Measurements from ENCODE around the gene GJD4. TPM values are rescaled to one million over a fixed set of nuclear protein-coding genes. Genes with fewer than 3 reads are reported as not detected.

GJD4 gene
- polyA plus RNA-seq, 2 donors = not detected

DNA sequence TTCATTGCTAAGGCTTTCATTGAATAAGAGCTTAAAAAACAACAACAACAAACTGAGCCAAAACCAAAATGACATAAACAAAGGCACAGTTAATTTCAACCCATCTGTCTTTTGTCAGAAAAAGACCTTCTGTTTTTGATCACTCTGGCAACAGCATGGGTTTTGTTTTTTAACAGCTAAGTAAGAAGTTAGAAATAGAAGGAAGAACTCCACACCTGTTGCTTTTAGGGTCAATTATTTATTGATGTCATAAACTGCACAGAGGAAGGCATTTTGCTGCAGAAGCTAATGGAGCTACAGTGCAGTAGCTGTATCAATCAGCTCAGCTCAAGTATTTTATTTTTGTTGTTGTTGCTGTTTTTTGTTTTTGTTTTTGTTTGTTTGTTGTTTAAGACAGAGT, 16.3 kb upstream of the GJD4 start:
- peaks cover 3 to 5% of the 10 kb centered on the region in 2 donors for H3K4me1 ChIP-seq (ENCODE audit: control insufficient read depth in 2 of 2, insufficient read depth in 2 of 2, low read length in 1 of 2)
- no peak overlapping the region for H3K27ac ChIP-seq (ENCODE audit: low read depth in 2 of 2, low read length in 1 of 2)
- H3K9me3 ChIP-seq (ENCODE audit: control insufficient read depth in 2 of 2, insufficient read depth in 1 of 2, low read depth in 1 of 2, low read length in 1 of 2) = peaks cover 0 to 3% of the 10 kb centered on the region in 2 donors
- H3K27me3 ChIP-seq (ENCODE audit: control insufficient read depth in 1 of 2, insufficient read depth in 2 of 2, low read length in 2 of 2) = peaks cover 0 to 7% of the 10 kb centered on the region in 2 donors
- no peak overlapping the region for H3K4me3 ChIP-seq (ENCODE audit: low read depth in 1 of 2, low read length in 2 of 2)
- no peaks in the 10 kb centered on the region for H3K36me3 ChIP-seq (ENCODE audit: control insufficient read depth in 2 of 2, insufficient read depth in 2 of 2, low read length in 1 of 2)

DNA sequence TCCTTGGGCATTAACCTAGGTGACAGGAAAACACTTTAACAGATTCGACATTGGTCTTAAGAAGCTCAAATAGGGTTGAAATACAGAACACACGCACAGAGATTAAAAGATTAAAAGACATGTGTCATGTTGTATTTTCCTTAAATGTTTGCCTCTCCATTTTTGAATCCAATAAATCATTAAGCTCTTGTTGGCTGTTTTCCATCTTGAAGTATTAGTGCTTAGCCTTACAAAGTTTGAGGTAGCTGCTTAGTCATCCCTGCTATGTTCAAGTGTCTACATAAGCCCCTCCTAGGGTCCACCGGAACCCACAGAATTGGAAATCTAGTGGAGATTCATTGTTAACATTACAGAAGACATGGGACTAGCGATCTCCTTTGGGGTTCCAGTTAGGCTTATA, 12.7 kb upstream of the GJD4 start:
- H3K9me3 ChIP-seq (ENCODE audit: control insufficient read depth in 2 of 2, insufficient read depth in 1 of 2, low read depth in 1 of 2, low read length in 1 of 2) = peaks cover 0 to 3% of the 10 kb centered on the region in 2 donors
- H3K4me1 ChIP-seq (ENCODE audit: control insufficient read depth in 2 of 2, insufficient read depth in 2 of 2, low read length in 1 of 2) = no peaks in the 10 kb centered on the region
- H3K4me3 ChIP-seq (ENCODE audit: low read depth in 1 of 2, low read length in 2 of 2) = no peak overlapping the region
- no peak overlapping the region for H3K27ac ChIP-seq (ENCODE audit: low read depth in 2 of 2, low read length in 1 of 2)
- H3K36me3 ChIP-seq (ENCODE audit: control insufficient read depth in 2 of 2, insufficient read depth in 2 of 2, low read length in 1 of 2) = no peaks in the 10 kb centered on the region
- H3K27me3 ChIP-seq (ENCODE audit: control insufficient read depth in 1 of 2, insufficient read depth in 2 of 2, low read length in 2 of 2) = peaks cover 3 to 7% of the 10 kb centered on the region in 2 donors
- 71 to 74% methylated on average over 4 of the region's 4 CpGs for WGBS, 2 donors

DNA sequence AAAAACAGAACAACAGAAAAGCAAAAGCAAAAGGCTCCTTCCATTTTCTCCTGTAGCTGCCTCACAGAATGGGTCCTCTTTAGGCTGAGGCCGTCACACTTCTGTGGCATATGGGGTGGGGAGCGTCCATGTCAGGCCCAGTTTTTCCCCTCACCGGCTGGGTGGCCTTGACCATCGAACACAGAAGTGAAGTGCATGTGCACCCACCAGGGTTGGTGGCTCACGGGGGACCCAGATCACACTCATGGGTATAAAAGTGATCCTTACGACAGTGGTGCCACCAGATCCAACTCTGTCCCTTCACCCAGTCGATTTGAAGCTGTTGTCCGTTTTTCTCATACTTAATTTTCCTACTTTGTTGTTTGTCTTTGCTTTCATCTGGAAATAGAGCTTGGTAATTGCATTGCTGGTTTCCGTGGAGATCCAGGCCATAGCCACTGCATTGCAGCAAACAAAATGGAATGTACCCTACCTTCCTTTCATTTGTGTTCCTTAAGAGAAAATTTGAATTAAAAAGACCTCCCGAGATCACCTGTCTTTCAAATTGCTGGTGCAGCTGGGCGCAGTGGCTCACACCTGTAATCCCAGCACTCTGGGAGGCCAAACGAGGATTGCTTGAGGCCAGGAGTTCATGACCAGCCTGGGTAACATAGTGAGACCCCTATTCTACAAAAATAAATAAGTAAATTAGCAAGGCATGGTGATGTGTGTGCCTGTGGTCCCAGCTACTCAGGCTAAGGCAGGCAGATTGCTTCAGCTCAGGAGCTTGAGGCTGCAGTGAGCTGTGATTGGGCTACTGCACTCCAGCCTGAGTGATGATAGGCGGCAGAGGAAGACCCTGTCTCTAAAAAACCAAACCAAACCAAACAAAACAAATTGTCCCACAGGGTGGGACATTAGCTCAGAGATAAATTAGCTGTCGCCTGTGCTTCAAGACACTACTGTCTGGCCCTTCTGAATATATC, 10.7 kb upstream of the GJD4 start:
- Histone ChIP-seq H3K4me1 (ENCODE audit: control insufficient read depth in 2 of 2, insufficient read depth in 2 of 2, low read length in 1 of 2) (no peaks in the 10 kb centered on the region), H3K27me3 (ENCODE audit: control insufficient read depth in 1 of 2, insufficient read depth in 2 of 2, low read length in 2 of 2) (peaks cover 2 to 3% of the 10 kb centered on the region in 2 donors), H3K4me3 (ENCODE audit: low read depth in 1 of 2, low read length in 2 of 2) (no peak overlapping the region), H3K9me3 (ENCODE audit: control insufficient read depth in 2 of 2, insufficient read depth in 1 of 2, low read depth in 1 of 2, low read length in 1 of 2) (peaks cover 0 to 3% of the 10 kb centered on the region in 2 donors), H3K36me3 (ENCODE audit: control insufficient read depth in 2 of 2, insufficient read depth in 2 of 2, low read length in 1 of 2) (no peaks in the 10 kb centered on the region), H3K27ac (ENCODE audit: low read depth in 2 of 2, low read length in 1 of 2) (no peak overlapping the region)
- 69% methylated on average over 14 of the region's 14 CpGs for WGBS, 2 donors

- WGBS, 2 donors = 41 to 52% methylated on average over 3 of the region's 3 CpGs
- Histone ChIP-seq H3K4me1 (ENCODE audit: control insufficient read depth in 2 of 2, insufficient read depth in 2 of 2, low read length in 1 of 2) (no peaks in the 10 kb centered on the region), H3K36me3 (ENCODE audit: control insufficient read depth in 2 of 2, insufficient read depth in 2 of 2, low read length in 1 of 2) (no peaks in the 10 kb centered on the region), H3K9me3 (ENCODE audit: control insufficient read depth in 2 of 2, insufficient read depth in 1 of 2, low read depth in 1 of 2, low read length in 1 of 2) (peaks cover 0 to 3% of the 10 kb centered on the region in 2 donors), H3K27ac (ENCODE audit: low read depth in 2 of 2, low read length in 1 of 2) (no peak overlapping the region), H3K4me3 (ENCODE audit: low read depth in 1 of 2, low read length in 2 of 2) (no peak overlapping the region), H3K27me3 (ENCODE audit: control insufficient read depth in 1 of 2, insufficient read depth in 2 of 2, low read length in 2 of 2) (peaks cover 2 to 3% of the 10 kb centered on the region in 2 donors)
Measured at GRCh38 chr10:35595106-35595505, 10.0 kb upstream of the GJD4 start.

DNA sequence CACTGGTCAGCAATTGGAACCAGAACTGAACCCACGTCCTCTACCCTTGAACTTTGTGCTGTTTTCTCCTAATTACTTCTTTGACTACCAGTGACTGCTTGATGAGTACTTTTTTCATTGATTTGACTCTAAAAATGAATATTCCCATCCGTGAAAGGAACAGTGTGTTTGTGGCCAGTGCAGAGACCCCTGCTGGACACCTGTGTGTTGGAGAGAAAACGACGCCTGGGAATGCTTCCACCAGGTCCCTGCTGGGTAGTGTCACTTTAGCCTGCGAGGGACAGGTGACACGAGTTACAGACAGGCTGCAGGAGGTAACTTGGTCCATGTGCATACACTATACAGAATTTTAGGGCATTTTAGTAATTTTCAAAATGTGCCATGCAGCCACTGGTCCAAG, 6.8 kb upstream of the GJD4 start:
- Histone ChIP-seq H3K4me3 (ENCODE audit: low read depth in 1 of 2, low read length in 2 of 2) (no peak overlapping the region), H3K9me3 (ENCODE audit: control insufficient read depth in 2 of 2, insufficient read depth in 1 of 2, low read depth in 1 of 2, low read length in 1 of 2) (no peaks in the 10 kb centered on the region), H3K4me1 (ENCODE audit: control insufficient read depth in 2 of 2, insufficient read depth in 2 of 2, low read length in 1 of 2) (no peaks in the 10 kb centered on the region), H3K27ac (ENCODE audit: low read depth in 2 of 2, low read length in 1 of 2) (no peak overlapping the region), H3K27me3 (ENCODE audit: control insufficient read depth in 1 of 2, insufficient read depth in 2 of 2, low read length in 2 of 2) (peaks cover 3% of the 10 kb centered on the region in 2 donors), H3K36me3 (ENCODE audit: control insufficient read depth in 2 of 2, insufficient read depth in 2 of 2, low read length in 1 of 2) (no peaks in the 10 kb centered on the region)
- WGBS, 2 donors = 40 to 43% methylated on average over 6 of the region's 6 CpGs

DNA sequence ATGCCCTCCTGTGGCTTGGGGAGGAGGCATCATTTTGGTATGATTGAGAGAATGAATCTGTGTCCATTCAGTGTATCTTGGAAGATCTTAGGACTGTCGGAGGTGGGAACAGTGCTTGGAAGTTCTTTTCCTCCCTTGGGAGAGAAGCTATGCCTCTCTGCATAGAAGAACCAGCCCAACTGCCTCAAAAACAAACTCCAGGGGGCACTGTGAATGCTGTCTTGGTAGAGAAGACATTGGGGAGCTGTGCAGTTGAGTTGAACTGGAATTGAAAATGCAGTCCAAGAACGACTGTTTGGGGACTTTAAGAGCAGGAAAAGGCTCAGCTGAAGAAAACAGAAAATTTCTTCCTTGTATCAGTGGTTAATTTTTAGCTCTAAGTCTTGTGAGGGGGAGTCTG, 4.9 kb upstream of the GJD4 start:
- H3K36me3 ChIP-seq (ENCODE audit: control insufficient read depth in 2 of 2, insufficient read depth in 2 of 2, low read length in 1 of 2) = no peaks in the 10 kb centered on the region
- no peaks in the 10 kb centered on the region for H3K4me1 ChIP-seq (ENCODE audit: control insufficient read depth in 2 of 2, insufficient read depth in 2 of 2, low read length in 1 of 2)
- H3K27me3 ChIP-seq (ENCODE audit: control insufficient read depth in 1 of 2, insufficient read depth in 2 of 2, low read length in 2 of 2) = peaks cover 0 to 3% of the 10 kb centered on the region in 2 donors
- 69 to 79% methylated on average over 2 of the region's 2 CpGs for WGBS, 2 donors
- H3K9me3 ChIP-seq (ENCODE audit: control insufficient read depth in 2 of 2, insufficient read depth in 1 of 2, low read depth in 1 of 2, low read length in 1 of 2) = no peaks in the 10 kb centered on the region
- H3K27ac ChIP-seq (ENCODE audit: low read depth in 2 of 2, low read length in 1 of 2) = no peak overlapping the region
- no peak overlapping the region for H3K4me3 ChIP-seq (ENCODE audit: low read depth in 1 of 2, low read length in 2 of 2)

DNA sequence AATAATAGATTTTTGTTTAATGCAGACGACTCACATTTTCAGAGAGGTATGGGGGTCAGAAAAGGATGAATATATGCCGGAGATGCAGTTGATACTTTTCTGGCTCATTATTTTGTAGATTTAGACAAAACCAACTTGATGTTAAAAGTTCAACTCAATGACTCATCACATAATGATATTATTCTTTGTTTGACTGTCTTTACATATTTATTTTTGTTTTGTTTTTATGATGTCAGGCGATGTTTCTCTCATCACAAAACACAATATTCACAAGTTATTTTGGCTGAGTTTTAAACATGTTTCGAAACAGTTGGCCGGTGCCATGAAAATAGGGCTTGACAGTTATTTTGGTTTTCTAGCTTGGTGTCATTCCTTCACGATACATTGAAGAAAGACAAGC, 1.3 kb downstream of the GJD4 start:
- peaks cover 0 to 6% of the 10 kb centered on the region in 2 donors for H3K4me1 ChIP-seq (ENCODE audit: control insufficient read depth in 2 of 2, insufficient read depth in 2 of 2, low read length in 1 of 2)
- no peaks in the 10 kb centered on the region for H3K9me3 ChIP-seq (ENCODE audit: control insufficient read depth in 2 of 2, insufficient read depth in 1 of 2, low read depth in 1 of 2, low read length in 1 of 2)
- H3K27ac ChIP-seq (ENCODE audit: low read depth in 2 of 2, low read length in 1 of 2) = no peak overlapping the region
- no peak overlapping the region for H3K4me3 ChIP-seq (ENCODE audit: low read depth in 1 of 2, low read length in 2 of 2)
- peaks cover 0 to 5% of the 10 kb centered on the region in 2 donors for H3K27me3 ChIP-seq (ENCODE audit: control insufficient read depth in 1 of 2, insufficient read depth in 2 of 2, low read length in 2 of 2)
- no peaks in the 10 kb centered on the region for H3K36me3 ChIP-seq (ENCODE audit: control insufficient read depth in 2 of 2, insufficient read depth in 2 of 2, low read length in 1 of 2)
- 50 to 58% methylated on average over 6 of the region's 6 CpGs for WGBS, 2 donors

DNA sequence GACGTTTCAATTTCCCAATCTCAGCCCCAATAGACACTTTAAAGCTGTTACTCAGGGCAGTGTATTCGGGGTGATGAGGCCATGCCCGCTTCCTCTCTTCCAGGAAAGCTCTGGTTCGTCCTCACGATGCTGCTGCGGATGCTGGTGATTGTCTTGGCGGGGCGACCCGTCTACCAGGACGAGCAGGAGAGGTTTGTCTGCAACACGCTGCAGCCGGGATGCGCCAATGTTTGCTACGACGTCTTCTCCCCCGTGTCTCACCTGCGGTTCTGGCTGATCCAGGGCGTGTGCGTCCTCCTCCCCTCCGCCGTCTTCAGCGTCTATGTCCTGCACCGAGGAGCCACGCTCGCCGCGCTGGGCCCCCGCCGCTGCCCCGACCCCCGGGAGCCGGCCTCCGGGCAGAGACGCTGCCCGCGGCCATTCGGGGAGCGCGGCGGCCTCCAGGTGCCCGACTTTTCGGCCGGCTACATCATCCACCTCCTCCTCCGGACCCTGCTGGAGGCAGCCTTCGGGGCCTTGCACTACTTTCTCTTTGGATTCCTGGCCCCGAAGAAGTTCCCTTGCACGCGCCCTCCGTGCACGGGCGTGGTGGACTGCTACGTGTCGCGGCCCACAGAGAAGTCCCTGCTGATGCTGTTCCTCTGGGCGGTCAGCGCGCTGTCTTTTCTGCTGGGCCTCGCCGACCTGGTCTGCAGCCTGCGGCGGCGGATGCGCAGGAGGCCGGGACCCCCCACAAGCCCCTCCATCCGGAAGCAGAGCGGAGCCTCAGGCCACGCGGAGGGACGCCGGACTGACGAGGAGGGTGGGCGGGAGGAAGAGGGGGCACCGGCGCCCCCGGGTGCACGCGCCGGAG, 2.6 kb downstream of the GJD4 start:
- H3K9me3 ChIP-seq (ENCODE audit: control insufficient read depth in 2 of 2, insufficient read depth in 1 of 2, low read depth in 1 of 2, low read length in 1 of 2) = no peaks in the 10 kb centered on the region
- peaks cover 0 to 5% of the 10 kb centered on the region in 2 donors for H3K27me3 ChIP-seq (ENCODE audit: control insufficient read depth in 1 of 2, insufficient read depth in 2 of 2, low read length in 2 of 2)
- peaks cover 0 to 6% of the 10 kb centered on the region in 2 donors for H3K4me1 ChIP-seq (ENCODE audit: control insufficient read depth in 2 of 2, insufficient read depth in 2 of 2, low read length in 1 of 2)
- no peaks in the 10 kb centered on the region for H3K36me3 ChIP-seq (ENCODE audit: control insufficient read depth in 2 of 2, insufficient read depth in 2 of 2, low read length in 1 of 2)
- H3K4me3 ChIP-seq (ENCODE audit: low read depth in 1 of 2, low read length in 2 of 2) = peak overlapping the region; percentile 33 to 37
- 7 to 8% methylated on average over 72 to 78 of the region's 78 CpGs for WGBS, 2 donors
- no peak overlapping the region for H3K27ac ChIP-seq (ENCODE audit: low read depth in 2 of 2, low read length in 1 of 2)

GRCh38 chr10:35608328-35608672, 3.2 kb downstream of the GJD4 start:
- WGBS, 2 donors = 62 to 64% methylated on average over 15 to 16 of the region's 16 CpGs
- peaks cover 0 to 5% of the 10 kb centered on the region in 2 donors for H3K27me3 ChIP-seq (ENCODE audit: control insufficient read depth in 1 of 2, insufficient read depth in 2 of 2, low read length in 2 of 2)
- H3K4me3 ChIP-seq (ENCODE audit: low read depth in 1 of 2, low read length in 2 of 2) = peak overlapping the region in 1 of 2 donors; percentile 33
- no peaks in the 10 kb centered on the region for H3K9me3 ChIP-seq (ENCODE audit: control insufficient read depth in 2 of 2, insufficient read depth in 1 of 2, low read depth in 1 of 2, low read length in 1 of 2)
- no peak overlapping the region for H3K27ac ChIP-seq (ENCODE audit: low read depth in 2 of 2, low read length in 1 of 2)
- H3K4me1 ChIP-seq (ENCODE audit: control insufficient read depth in 2 of 2, insufficient read depth in 2 of 2, low read length in 1 of 2) = peaks cover 0 to 6% of the 10 kb centered on the region in 2 donors
- no peaks in the 10 kb centered on the region for H3K36me3 ChIP-seq (ENCODE audit: control insufficient read depth in 2 of 2, insufficient read depth in 2 of 2, low read length in 1 of 2)
